ENCODE measurements around the gene MICAL3. TPM values are rescaled to one million over a fixed set of nuclear protein-coding genes. Genes with fewer than 3 reads are reported as not detected.
"Not testable (repeated sequence)": the region's sequence is repeated elsewhere in the genome, so short reads cannot be mapped to it uniquely, and the experiment has no call there.

The MICAL3 gene
- polyA plus RNA-seq, 3 donors = 24.8 to 29.0 (median 27.6) TPM

GRCh38 chr22:18032455-18033101 lies 8.2 kb upstream of the MICAL3 start:
- no peak for DNase-seq (ENCODE audit: low read depth in 3 of 3, low spot score in 2 of 3)

- DNase-seq (ENCODE audit: low read depth in 3 of 3, low spot score in 2 of 3) = no peak
Measured at GRCh38 chr22:18031695-18032454, 7.5 kb upstream of the MICAL3 start.

- DNase-seq (ENCODE audit: low read depth in 3 of 3, low spot score in 2 of 3) = no peak
Measured at GRCh38 chr22:18029686-18030267, 5.4 kb upstream of the MICAL3 start.

- no peak for DNase-seq (ENCODE audit: low read depth in 3 of 3, low spot score in 2 of 3)
Measured at GRCh38 chr22:18028817-18029527, 4.6 kb upstream of the MICAL3 start.

GRCh38 chr22:18025898-18026297 lies 1.5 kb upstream of the MICAL3 start:
- not testable (repeated sequence) for DNase-seq (ENCODE audit: low read depth in 3 of 3, low spot score in 2 of 3)

GRCh38 chr22:18024956-18025720 lies 777 bp upstream of the MICAL3 start:
- DNase-seq (ENCODE audit: low read depth in 3 of 3, low spot score in 2 of 3) = no peak

- DNase-seq (ENCODE audit: low read depth in 3 of 3, low spot score in 2 of 3) = peak in 2 of 3 donors; percentile 32 to 36
Measured at GRCh38 chr22:18023509-18024275, 669 bp downstream of the MICAL3 start.

- DNase-seq (ENCODE audit: low read depth in 3 of 3, low spot score in 2 of 3) = no peak
Measured at GRCh38 chr22:18022876-18023275, 1.5 kb downstream of the MICAL3 start.

- DNase-seq (ENCODE audit: low read depth in 3 of 3, low spot score in 2 of 3) = no peak
Measured at GRCh38 chr22:18021431-18021830, 2.9 kb downstream of the MICAL3 start.

GRCh38 chr22:18020743-18021142 lies 3.6 kb downstream of the MICAL3 start:
- not testable (repeated sequence) for DNase-seq (ENCODE audit: low read depth in 3 of 3, low spot score in 2 of 3)

- DNase-seq (ENCODE audit: low read depth in 3 of 3, low spot score in 2 of 3) = no peak
Measured at GRCh38 chr22:18013947-18014346, 10.4 kb downstream of the MICAL3 start.

GRCh38 chr22:18013436-18013835 lies 10.9 kb downstream of the MICAL3 start:
- DNase-seq (ENCODE audit: low read depth in 3 of 3, low spot score in 2 of 3) = no peak

- DNase-seq (ENCODE audit: low read depth in 3 of 3, low spot score in 2 of 3) = no peak
Measured at GRCh38 chr22:18012531-18012930, 11.8 kb downstream of the MICAL3 start.

GRCh38 chr22:18010266-18010665 lies 14.1 kb downstream of the MICAL3 start:
- no peak for DNase-seq (ENCODE audit: low read depth in 3 of 3, low spot score in 2 of 3)

- no peak for DNase-seq (ENCODE audit: low read depth in 3 of 3, low spot score in 2 of 3)
Measured at GRCh38 chr22:18008136-18008535, 16.2 kb downstream of the MICAL3 start.

- DNase-seq (ENCODE audit: low read depth in 3 of 3, low spot score in 2 of 3) = no peak
Measured at GRCh38 chr22:18005201-18005926, 19.0 kb downstream of the MICAL3 start.

GRCh38 chr22:18001894-18002315 lies 22.5 kb downstream of the MICAL3 start:
- DNase-seq (ENCODE audit: low read depth in 3 of 3, low spot score in 2 of 3) = not testable (repeated sequence)

GRCh38 chr22:18001040-18001893 lies 23.1 kb downstream of the MICAL3 start:
- peak; percentile 94 to 95 (median 95) for DNase-seq (ENCODE audit: low read depth in 3 of 3, low spot score in 2 of 3)

Data from right renal cortex interstitium (tissue), 3 donors.